Lower lobe of right lung (tissue), 2 donors: ENCODE data around the gene EPHX1. TPM values are rescaled to one million over a fixed set of nuclear protein-coding genes. Genes with fewer than 3 reads are reported as not detected.

Experiments used
- ATAC-seq, 2 donors: fragments of 200-7000 bp; cut with Tn5 transposase; one replicate each; pipeline ENCODE4 v1.9.1; 2020 to 2022; ENCODE audit warnings: mild to moderate bottlenecking in 2 of 2, moderate library complexity in 2 of 2
- DNase-seq: peaks from one replicate; pipeline ENCODE4 v3.0.0-alpha.2; 2020
- H3K27ac ChIP-seq: fragments of 200-600 bp; one replicate; pipeline ENCODE4 v1.8.0; 2022
- H3K27me3 ChIP-seq: fragments of 200-600 bp; one replicate; pipeline ENCODE4 v1.8.0; 2022; ENCODE audit warnings: low read depth
- H3K36me3 ChIP-seq: fragments of 200-600 bp; one replicate; pipeline ENCODE4 v1.8.0; 2022; ENCODE audit warnings: mild to moderate bottlenecking
- H3K4me1 ChIP-seq: fragments of 200-600 bp; one replicate; pipeline ENCODE4 v1.8.0; 2022
- H3K4me3 ChIP-seq: fragments of 200-600 bp; one replicate; pipeline ENCODE4 v1.8.0; 2022; ENCODE audit warnings: mild to moderate bottlenecking
- H3K9me3 ChIP-seq: fragments of 200-600 bp; one replicate; pipeline ENCODE4 v1.8.0; 2022
- intact Hi-C: fragments of 100-400 bp; cut with DNase I; formaldehyde crosslinking; loops from one replicate; pipeline ENCODE4 v1.11.0; 2022
- total RNA-seq: library from RNA; stranded (reverse); fragmentation: NEBNext Ultra II Directional; extraction: Animal tissue kit (Norgen Biotek cat#: 25700); gene quantifications from one replicate; pipeline ENCODE4 v1.2.1, GENCODE V29; 2021
- TF ChIP-seq, protein P1 (sequence below): fragments of 200-600 bp; IDR thresholded peaks from one replicate; pipeline ENCODE4 v1.8.0; 2022; ENCODE audit warnings: antibody characterized with exemption, mild to moderate bottlenecking
- donor health status: DM: no; HTN: yes; CAD: no; lungs with severe emphysema.

Gene EPHX1
- total RNA-seq, 1 donor from 2014 or later: 233 TPM

DNA sequence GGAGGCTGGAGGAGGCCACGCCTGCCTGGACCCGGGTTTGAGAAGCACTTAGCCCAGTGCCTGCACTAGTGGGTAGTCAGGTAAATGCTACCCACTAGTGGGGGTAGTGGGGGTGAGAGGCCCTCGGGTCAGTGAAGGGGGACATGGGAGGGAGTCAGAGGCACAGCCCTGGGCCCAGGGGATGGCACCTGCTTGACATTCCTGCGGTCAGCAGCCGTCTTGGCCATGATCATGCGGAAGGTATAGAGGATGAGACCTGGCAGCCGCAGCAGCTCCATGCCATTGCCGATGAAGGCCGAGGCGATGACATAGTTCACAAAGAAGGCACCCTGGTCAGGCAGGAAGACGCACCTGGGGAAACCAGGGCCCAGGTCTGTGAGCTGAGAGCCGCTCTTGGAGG, 43.5 kb downstream of the EPHX1 start:
- TF ChIP-seq, protein P1, sequence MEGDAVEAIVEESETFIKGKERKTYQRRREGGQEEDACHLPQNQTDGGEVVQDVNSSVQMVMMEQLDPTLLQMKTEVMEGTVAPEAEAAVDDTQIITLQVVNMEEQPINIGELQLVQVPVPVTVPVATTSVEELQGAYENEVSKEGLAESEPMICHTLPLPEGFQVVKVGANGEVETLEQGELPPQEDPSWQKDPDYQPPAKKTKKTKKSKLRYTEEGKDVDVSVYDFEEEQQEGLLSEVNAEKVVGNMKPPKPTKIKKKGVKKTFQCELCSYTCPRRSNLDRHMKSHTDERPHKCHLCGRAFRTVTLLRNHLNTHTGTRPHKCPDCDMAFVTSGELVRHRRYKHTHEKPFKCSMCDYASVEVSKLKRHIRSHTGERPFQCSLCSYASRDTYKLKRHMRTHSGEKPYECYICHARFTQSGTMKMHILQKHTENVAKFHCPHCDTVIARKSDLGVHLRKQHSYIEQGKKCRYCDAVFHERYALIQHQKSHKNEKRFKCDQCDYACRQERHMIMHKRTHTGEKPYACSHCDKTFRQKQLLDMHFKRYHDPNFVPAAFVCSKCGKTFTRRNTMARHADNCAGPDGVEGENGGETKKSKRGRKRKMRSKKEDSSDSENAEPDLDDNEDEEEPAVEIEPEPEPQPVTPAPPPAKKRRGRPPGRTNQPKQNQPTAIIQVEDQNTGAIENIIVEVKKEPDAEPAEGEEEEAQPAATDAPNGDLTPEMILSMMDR: no peak
- H3K4me3 ChIP-seq: no peak overlapping the region
- DNase-seq (peak; percentile 34), ATAC-seq (no peak)
- H3K27me3 ChIP-seq: no peaks in the 10 kb centered on the region
- H3K9me3 ChIP-seq: no peaks in the 10 kb centered on the region
- H3K27ac ChIP-seq: no peak overlapping the region
- H3K4me1 ChIP-seq: peaks cover 36% of the 10 kb centered on the region
- H3K36me3 ChIP-seq: peaks cover 95% of the 10 kb centered on the region
- intact Hi-C loops: no loop called here

DNA sequence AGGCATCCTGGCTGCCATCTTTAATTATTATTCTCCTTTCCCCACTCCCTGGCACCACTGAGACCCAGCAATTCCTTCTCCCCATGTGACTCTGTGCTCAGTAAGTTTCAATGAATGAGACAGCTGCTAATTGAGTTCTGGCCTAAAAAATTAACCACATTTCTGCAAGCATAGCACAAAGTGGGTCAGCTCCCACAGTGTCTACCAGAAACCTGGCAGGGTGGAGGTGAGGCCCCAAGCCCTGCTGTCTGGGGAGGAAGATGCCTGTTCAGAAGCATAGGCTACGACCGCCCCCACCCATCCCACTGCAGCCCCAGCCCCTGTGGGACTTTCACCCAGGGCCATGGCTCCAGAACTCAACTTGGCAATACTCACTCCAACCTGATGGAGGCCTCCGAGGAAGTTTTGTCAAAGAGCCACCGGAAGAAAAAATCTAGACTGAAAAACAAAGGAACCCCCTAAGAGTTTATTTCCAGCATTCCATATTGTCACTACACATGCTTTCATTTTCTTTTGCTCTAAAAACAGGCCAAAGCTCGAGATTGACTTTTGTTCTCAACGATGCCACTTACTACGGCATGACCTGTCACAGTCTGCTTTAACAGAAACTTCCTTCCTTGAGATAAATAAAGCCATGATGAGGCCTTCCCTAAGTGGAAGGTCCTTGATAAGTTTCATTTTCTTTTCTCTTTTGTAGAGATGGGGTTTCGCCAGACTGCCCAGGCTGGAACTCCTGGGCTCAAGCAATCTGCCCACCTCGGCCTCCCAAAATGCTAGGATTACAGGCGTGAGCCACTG, 45.8 kb downstream of the EPHX1 start:
- H3K4me1 ChIP-seq: peaks cover 25% of the 10 kb centered on the region
- H3K9me3 ChIP-seq: no peaks in the 10 kb centered on the region
- no peaks in the 10 kb centered on the region for H3K27me3 ChIP-seq
- DNase-seq (peak; percentile 13), ATAC-seq (no peak)
- H3K4me3 ChIP-seq: peak overlapping the region; percentile 18
- intact Hi-C loops: no loop called here
- H3K36me3 ChIP-seq: peaks cover 92% of the 10 kb centered on the region
- TF ChIP-seq, protein P1: peak; percentile 13
- H3K27ac ChIP-seq: peak overlapping the region; percentile 67

DNA sequence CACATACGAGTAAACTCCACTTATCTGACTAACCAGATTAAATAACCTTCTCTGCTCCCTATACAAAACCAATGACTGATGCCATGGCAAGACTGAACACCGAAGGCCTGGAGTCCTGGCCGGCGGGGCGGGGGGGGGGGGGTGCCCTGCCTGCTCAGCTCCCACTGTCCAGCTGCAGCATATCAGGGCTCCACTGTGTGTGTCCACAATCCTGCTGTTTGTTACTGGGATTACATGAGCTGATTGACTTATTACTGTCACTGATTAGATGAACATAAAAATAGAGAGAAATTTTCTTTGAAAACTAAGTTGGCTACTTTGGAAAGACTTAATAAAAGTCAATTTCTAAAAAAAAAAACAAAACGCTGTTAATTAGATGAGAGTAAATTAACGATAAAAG, 47.3 kb downstream of the EPHX1 start:
- intact Hi-C loops: no loop called here
- peak; percentile 13 for DNase-seq
- no peak for ATAC-seq

DNA sequence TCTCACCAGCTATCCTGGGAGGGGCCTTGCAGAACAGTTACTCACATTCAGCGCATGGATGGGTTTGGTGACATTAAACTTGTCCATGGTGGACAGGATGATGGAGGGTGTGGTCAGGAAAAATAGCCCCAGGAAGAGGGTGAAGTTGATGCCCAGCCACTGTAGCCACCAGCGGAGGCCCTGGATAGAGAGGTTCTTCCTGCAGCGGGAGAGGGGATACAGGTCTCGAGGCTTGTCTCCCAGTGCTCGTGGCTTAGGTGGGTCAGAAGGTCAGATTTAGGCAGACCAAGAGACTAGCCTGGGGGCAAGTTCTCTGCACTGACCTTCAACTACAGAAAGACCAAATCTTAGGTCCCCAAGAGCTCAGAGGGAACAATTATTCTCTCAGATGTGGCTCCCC, 49.2 kb downstream of the EPHX1 start:
- ATAC-seq (no peak), DNase-seq (no peak)
- H3K9me3 ChIP-seq: no peaks in the 10 kb centered on the region
- peaks cover 94% of the 10 kb centered on the region for H3K36me3 ChIP-seq
- H3K27me3 ChIP-seq: no peaks in the 10 kb centered on the region
- H3K27ac ChIP-seq: no peak overlapping the region
- H3K4me3 ChIP-seq: no peak overlapping the region
- H3K4me1 ChIP-seq: peaks cover 15% of the 10 kb centered on the region
- TF ChIP-seq, protein P1: no peak
- intact Hi-C loops: no loop called here

More for the DNA sequence above, 47.3 kb downstream of the EPHX1 start:
- Histone ChIP-seq H3K27me3 (no peaks in the 10 kb centered on the region), H3K4me1 (peaks cover 19% of the 10 kb centered on the region), H3K27ac (peak overlapping the region; percentile 67), H3K36me3 (peaks cover 94% of the 10 kb centered on the region), H3K9me3 (no peaks in the 10 kb centered on the region), H3K4me3 (peak overlapping the region; percentile 18)
- TF ChIP-seq, protein P1: peak; percentile 10

DNA sequence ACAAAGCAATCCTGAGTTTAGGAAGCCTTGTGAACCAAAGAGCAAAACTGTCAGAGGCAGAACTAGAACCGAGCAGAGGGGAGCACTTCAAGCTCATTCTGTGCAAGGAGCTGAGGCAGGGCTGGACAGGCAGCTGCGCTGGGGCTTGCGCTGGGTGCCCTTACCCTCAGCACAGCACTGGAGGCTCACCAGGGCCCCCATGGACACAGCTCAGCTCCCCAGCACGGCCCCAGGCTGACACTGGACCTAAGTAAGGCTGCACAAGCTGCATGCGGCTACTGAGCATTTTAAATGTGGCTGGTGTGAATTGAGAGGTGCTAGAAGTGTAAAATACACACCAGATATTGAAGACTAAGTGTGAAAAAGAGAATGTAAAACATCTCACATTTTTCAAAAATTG, 50.2 kb downstream of the EPHX1 start:
- Histone ChIP-seq H3K27ac (no peak overlapping the region), H3K4me3 (no peak overlapping the region), H3K9me3 (no peaks in the 10 kb centered on the region), H3K36me3 (peaks cover 93% of the 10 kb centered on the region), H3K4me1 (peaks cover 15% of the 10 kb centered on the region), H3K27me3 (no peaks in the 10 kb centered on the region)
- TF ChIP-seq, protein P1: no peak
- intact Hi-C loops: no loop called here
- DNase-seq (no peak), ATAC-seq (no peak)
